Stimulated activated CD8-positive, alpha-beta memory T cell treated with anti-CD3 and anti-CD28 coated beads, Interleukin-4, amount 100 ng/mL, for 24 hours (primary cell): ENCODE data around the gene COPS4.
"Not testable (repeated sequence)": the region's sequence is repeated elsewhere in the genome, so short reads cannot be mapped to it uniquely, and the experiment has no call there.

Experiments
- DNase-seq: peaks from one replicate; pipeline ENCODE4 v3.0.0-alpha.2; 2020; ENCODE audit warnings: low read depth

COPS4 gene

GRCh38 chr4:83034630-83035494 lies at the start of gene COPS4:
Gene COPS4 (plus strand): TSS chr4:83035183. CDS start chr4:83035225, 42 bp downstream.
- peak; percentile 90 for DNase-seq

- DNase-seq, result not testable (repeated sequence)
Observed at GRCh38 chr4:82987519-82987918, 47.5 kb upstream of the COPS4 start.

GRCh38 chr4:82988323-82988832 lies 46.6 kb upstream of the COPS4 start:
- no peak for DNase-seq

- DNase-seq, result no peak
Observed at GRCh38 chr4:82989575-82990429, 45.2 kb upstream of the COPS4 start.

- no peak for DNase-seq
Observed at GRCh38 chr4:82994834-82995233, 40.1 kb upstream of the COPS4 start.

- DNase-seq, result no peak
Observed at GRCh38 chr4:82998898-82999297, 36.1 kb upstream of the COPS4 start.

- DNase-seq, result no peak
Observed at GRCh38 chr4:83002329-83002728, 32.7 kb upstream of the COPS4 start.

GRCh38 chr4:83003044-83003791 lies 31.8 kb upstream of the COPS4 start:
- not testable (repeated sequence) for DNase-seq

- no peak for DNase-seq
Observed at GRCh38 chr4:83009529-83009928, 25.5 kb upstream of the COPS4 start.

GRCh38 chr4:83010111-83010521 lies 24.9 kb upstream of the COPS4 start:
- no peak for DNase-seq

GRCh38 chr4:83010522-83011318 lies 24.3 kb upstream of the COPS4 start, which contains the start of gene LIN54:
Gene LIN54 (minus strand): TSS chr4:83010823. CDS start chr4:82984844, 25,979 bp downstream.
- DNase-seq, result peak; percentile 74

- no peak for DNase-seq
Observed at GRCh38 chr4:83011689-83012199, 23.2 kb upstream of the COPS4 start.

- no peak for DNase-seq
Observed at GRCh38 chr4:83012200-83012686, 22.7 kb upstream of the COPS4 start.

- DNase-seq, result peak; percentile 95
Observed at GRCh38 chr4:83012687-83013419, 22.1 kb upstream of the COPS4 start.

- no peak for DNase-seq
Observed at GRCh38 chr4:83013420-83013867, 21.5 kb upstream of the COPS4 start.

GRCh38 chr4:83013902-83014301 lies 21.1 kb upstream of the COPS4 start:
- DNase-seq, result no peak

- no peak for DNase-seq
Observed at GRCh38 chr4:83019794-83020494, 15.0 kb upstream of the COPS4 start.

GRCh38 chr4:83022724-83023450 lies 12.1 kb upstream of the COPS4 start:
- DNase-seq, result no peak
